ENCODE measurements around the gene ZNF274.

The ZNF274 gene

DNA sequence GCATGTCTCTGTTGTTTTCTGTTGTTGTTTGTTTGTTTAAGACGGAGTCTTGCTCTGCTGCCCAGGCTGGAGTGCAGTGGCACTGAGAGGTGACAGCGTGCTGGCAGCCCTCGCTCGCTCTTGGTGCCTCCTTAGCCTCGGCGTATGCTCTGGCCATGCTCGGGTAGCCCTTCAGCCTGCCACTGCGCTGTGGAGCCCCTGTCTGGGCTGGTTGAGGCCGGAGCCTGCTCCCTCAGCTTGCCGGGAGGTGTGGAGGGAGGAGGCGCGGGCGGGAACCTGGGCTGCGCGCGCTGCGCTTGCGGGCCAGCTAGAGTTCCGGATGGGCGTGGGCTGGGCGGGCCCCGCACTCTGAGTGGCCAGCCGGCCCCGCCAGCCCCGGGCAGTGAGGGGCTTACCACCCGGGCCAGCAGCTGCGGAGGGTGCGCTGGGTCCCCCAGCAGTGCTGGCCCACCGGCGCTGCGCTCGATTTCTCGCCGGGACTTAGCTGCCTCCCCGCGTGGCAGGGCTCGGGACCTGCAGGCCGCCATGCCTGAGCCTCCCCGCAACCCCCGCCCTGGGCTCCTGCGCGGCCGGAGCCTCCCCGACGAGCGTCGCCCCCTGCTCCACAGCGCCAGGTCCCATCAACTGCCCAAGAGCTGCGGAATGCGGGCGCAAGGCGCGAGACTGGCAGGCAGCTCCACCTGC lies 25.7 kb upstream of the ZNF274 start:
- TF ChIP-seq PAX5 (IDR thresholded peaks at IDR 0.05; ENCODE audit: insufficient read depth, low read length, severe bottlenecking) (no peak), POLR2A (IDR thresholded peaks at IDR 0.05; ENCODE audit: low read depth, low read length) (no peak), TAF1 (IDR thresholded peaks at IDR 0.05; ENCODE audit: low read depth, low read length) (no peak), POU2F2 (IDR thresholded peaks at IDR 0.05; ENCODE audit: low read depth, low read length) (no peak), POLR2AphosphoS5 (IDR thresholded peaks at IDR 0.05; ENCODE audit: low read depth, low read length) (no peak), SPI1 (IDR thresholded peaks at IDR 0.05; ENCODE audit: low read depth, low read length) (no peak)
- FAIRE-seq (no peak), DNase-seq (ENCODE audit: insufficient read length, low spot score) (no peak)

DNA sequence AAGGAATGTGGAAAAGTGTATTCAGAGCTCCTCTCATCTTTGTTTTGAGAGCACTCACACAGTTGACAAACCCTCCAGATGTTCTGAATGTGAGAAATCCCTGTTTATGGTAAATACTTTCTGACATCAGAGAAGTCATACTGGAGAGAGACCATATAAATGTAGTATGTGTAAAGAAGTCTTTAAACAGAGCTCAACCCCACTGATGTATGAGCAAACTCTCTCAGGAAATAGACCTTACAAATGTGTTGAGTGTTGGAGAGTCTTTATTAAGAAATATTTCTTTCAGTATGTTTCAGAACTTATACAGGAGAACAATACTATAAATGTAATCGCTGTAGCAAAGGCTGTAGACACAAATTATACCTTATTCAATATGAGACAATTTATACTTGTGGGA lies 16.6 kb upstream of the ZNF274 start:
- TF ChIP-seq SPI1 (IDR thresholded peaks at IDR 0.05; ENCODE audit: low read depth, low read length) (no peak), POLR2A (IDR thresholded peaks at IDR 0.05; ENCODE audit: low read depth, low read length) (no peak), POLR2AphosphoS5 (IDR thresholded peaks at IDR 0.05; ENCODE audit: low read depth, low read length) (no peak), PAX5 (IDR thresholded peaks at IDR 0.05; ENCODE audit: insufficient read depth, low read length, severe bottlenecking) (no peak), TAF1 (IDR thresholded peaks at IDR 0.05; ENCODE audit: low read depth, low read length) (no peak), POU2F2 (IDR thresholded peaks at IDR 0.05; ENCODE audit: low read depth, low read length) (no peak)
- no peak for DNase-seq (ENCODE audit: insufficient read length, low spot score)
- no peak for FAIRE-seq

DNA sequence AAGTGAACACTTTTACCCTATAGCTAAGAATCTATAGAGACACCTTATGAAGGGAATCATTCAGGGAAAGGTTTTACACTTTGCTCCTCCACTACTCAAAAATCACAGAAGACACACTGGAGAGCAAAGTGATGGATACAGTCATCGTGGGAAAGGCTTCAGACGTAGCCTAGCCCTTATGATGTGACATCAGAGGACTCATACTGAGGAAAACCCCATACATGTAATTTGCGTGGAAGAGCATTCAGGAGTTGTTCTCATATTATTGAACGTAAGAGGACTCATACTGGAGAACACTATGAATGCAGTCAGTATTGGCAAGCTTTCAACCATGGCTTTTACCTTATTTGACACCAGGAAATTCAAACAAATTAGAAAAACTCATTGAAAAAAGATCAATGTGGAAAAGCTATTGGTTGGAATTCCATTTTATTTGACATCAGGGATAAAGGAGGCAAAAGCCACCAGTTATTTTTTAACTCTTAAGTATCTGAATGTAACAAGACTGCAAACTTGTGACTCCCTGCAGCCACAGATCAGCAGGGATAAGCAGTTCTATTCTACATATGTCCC lies 16.1 kb upstream of the ZNF274 start:
- DNase-seq (ENCODE audit: insufficient read length, low spot score), result no peak
- FAIRE-seq, result no peak

DNA sequence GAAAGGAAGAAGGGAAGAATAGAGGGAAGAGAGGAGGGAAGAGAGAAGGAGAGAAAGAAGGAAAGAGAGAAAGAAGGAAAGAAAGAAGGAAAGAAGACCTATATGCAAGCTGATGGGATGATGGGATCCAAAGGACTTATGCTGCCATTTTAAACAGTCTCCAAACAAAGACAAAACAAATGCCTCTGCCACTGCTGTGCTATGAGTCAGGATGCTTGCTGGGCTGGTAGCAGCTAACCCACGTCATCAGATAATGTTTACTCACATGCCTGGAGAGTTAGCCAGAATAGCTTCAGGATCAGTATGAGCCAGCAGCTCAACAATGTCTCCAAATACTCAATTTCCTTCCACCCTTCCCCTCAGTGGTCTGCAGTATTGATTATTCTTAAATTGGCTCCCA lies 12.0 kb upstream of the ZNF274 start:
- TF ChIP-seq POLR2A (IDR thresholded peaks at IDR 0.05; ENCODE audit: low read depth, low read length) (no peak), POU2F2 (IDR thresholded peaks at IDR 0.05; ENCODE audit: low read depth, low read length) (no peak), TAF1 (IDR thresholded peaks at IDR 0.05; ENCODE audit: low read depth, low read length) (no peak), PAX5 (IDR thresholded peaks at IDR 0.05; ENCODE audit: insufficient read depth, low read length, severe bottlenecking) (no peak), POLR2AphosphoS5 (IDR thresholded peaks at IDR 0.05; ENCODE audit: low read depth, low read length) (no peak), SPI1 (IDR thresholded peaks at IDR 0.05; ENCODE audit: low read depth, low read length) (no peak)
- DNase-seq (ENCODE audit: insufficient read length, low spot score) (no peak), FAIRE-seq (no peak)

More for the DNA sequence above, 16.1 kb upstream of the ZNF274 start:
- no peak for TF ChIP-seq POU2F2 (IDR thresholded peaks at IDR 0.05; ENCODE audit: low read depth, low read length)
- TF ChIP-seq SPI1 (IDR thresholded peaks at IDR 0.05; ENCODE audit: low read depth, low read length), result no peak
- no peak for TF ChIP-seq PAX5 (IDR thresholded peaks at IDR 0.05; ENCODE audit: insufficient read depth, low read length, severe bottlenecking)
- no peak for TF ChIP-seq POLR2A (IDR thresholded peaks at IDR 0.05; ENCODE audit: low read depth, low read length)
- TF ChIP-seq TAF1 (IDR thresholded peaks at IDR 0.05; ENCODE audit: low read depth, low read length), result no peak
- no peak for TF ChIP-seq POLR2AphosphoS5 (IDR thresholded peaks at IDR 0.05; ENCODE audit: low read depth, low read length)

DNA sequence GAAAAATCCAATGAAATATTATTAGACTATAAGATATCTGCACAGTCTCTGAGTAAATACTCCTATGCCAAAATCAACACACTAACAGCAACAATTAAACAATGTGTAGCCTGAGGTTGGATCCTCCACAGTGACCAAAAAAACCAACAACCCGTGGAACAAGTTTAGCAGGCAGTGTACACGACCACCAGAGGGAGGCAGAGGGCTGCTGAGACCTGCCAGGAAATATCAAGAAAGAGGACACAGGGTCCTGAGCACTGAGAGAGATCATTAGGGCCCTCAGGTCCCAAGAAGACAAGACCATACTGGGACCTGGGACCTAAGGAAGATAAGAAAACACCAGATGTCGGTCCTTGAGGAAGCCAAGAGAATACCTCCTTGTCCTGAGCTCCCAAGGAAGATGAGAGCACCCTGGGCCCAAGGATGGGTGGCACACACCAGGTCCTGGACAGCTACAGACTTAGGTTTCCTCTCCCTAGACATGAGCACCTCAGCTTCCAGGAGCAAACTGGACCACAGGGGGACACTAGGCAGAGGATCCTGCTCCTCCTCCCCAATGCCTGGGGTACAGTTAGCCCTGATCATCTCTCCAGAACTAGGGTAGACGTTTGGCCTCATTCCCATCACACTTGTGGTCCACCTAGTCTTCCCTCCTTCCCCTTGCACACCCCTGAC lies 822 bp upstream of the ZNF274 start:
- no peak for DNase-seq (ENCODE audit: insufficient read length, low spot score)
- TF ChIP-seq PAX5 (IDR thresholded peaks at IDR 0.05; ENCODE audit: insufficient read depth, low read length, severe bottlenecking), result no peak
- no peak for TF ChIP-seq SPI1 (IDR thresholded peaks at IDR 0.05; ENCODE audit: low read depth, low read length)
- no peak for TF ChIP-seq POU2F2 (IDR thresholded peaks at IDR 0.05; ENCODE audit: low read depth, low read length)
- TF ChIP-seq TAF1 (IDR thresholded peaks at IDR 0.05; ENCODE audit: low read depth, low read length), result no peak
- TF ChIP-seq POLR2A (IDR thresholded peaks at IDR 0.05; ENCODE audit: low read depth, low read length), result no peak
- FAIRE-seq, result peak; percentile 20

DNA sequence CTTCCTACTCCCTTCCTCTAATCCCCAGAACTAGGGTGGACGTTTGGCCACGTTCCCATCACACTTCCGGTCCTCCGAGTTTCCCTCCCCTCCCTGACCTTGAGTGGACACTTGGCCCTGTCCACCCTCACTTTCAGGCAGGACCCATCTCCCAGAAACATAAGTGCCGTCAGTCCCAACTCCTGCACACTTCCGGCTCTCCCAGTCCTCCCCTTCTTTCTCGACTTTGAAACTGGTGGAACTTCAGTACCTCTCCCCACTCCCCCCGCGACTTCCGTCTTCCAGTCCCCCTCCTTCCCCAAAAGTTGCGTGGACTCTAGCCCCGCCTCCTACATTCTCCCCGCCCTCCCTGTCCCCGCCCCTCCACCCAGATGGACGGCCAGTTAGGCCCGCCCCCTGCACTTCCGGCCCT lies 278 bp upstream of the ZNF274 start:
- no peak for FAIRE-seq
- TF ChIP-seq TAF1 (IDR thresholded peaks at IDR 0.05; ENCODE audit: low read depth, low read length), result no peak
- no peak for TF ChIP-seq POLR2A (IDR thresholded peaks at IDR 0.05; ENCODE audit: low read depth, low read length)
- TF ChIP-seq SPI1 (IDR thresholded peaks at IDR 0.05; ENCODE audit: low read depth, low read length), result no peak
- TF ChIP-seq POU2F2 (IDR thresholded peaks at IDR 0.05; ENCODE audit: low read depth, low read length), result no peak
- TF ChIP-seq PAX5 (IDR thresholded peaks at IDR 0.05; ENCODE audit: insufficient read depth, low read length, severe bottlenecking), result no peak
- no peak for TF ChIP-seq POLR2AphosphoS5 (IDR thresholded peaks at IDR 0.05; ENCODE audit: low read depth, low read length)
- peak; percentile 80 for DNase-seq (ENCODE audit: insufficient read length, low spot score)

DNA sequence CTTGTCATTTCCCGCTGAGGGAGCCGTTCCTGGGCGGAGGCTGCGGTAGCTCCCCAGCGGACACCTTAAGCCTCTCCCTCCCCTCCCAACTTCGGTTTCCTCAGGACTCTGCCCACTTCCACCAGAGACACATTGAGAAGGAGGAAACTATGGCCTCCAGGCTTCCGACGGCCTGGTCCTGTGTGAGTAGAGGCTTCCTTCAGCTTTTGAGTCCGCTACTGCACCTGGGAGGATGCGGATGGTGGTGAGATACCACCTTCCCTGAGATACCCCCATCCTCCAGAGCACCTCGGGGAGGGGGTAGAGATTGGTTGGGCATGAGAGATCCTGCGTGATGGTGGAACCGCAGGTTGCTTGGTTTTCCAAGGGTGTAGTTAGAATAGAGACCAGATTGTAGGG lies 955 bp downstream of the ZNF274 start:
- DNase-seq (ENCODE audit: insufficient read length, low spot score) (peak; percentile 31), FAIRE-seq (no peak)
- 0 out of 2 replicates have a peak, but pooled peaks have one; percentile 52 for TF ChIP-seq POLR2AphosphoS5 (IDR thresholded peaks at IDR 0.05; ENCODE audit: low read depth, low read length)
- TF ChIP-seq POLR2A (IDR thresholded peaks at IDR 0.05; ENCODE audit: low read depth, low read length), result no peak

DNA sequence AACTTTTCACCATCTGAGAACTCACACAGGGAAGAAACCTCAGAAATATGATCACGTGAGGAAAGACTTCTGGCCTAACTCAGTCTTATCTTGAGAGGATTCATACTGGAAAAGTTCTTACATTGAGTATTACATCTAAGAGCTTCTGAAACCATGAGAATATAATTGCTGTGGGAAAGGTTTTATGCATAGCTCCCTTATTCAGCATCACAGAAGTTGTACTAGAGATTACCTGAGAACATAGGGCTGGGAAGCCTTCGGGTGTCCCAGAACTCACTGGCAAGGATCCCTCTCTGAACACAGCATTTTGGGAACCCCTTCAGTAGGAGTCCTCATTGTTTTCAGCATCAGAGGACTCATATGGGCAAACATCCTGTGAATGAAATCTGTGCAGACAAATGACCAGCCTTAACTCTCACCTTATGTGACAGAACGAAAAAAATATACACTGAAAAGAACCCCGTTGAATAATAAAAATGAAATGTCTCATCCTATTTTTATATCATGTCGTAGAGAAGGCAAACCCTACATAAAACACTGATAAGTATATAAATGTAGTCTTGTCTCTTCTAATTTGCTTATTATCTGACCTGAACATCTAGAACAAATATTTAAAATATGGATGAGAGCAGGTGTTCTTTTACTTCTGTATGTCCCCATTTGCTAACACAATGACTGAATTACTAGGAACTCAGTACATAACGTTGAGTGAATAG lies 14.2 kb downstream of the ZNF274 start:
- FAIRE-seq (peak; percentile 13), DNase-seq (ENCODE audit: insufficient read length, low spot score) (no peak)
- TF ChIP-seq POLR2AphosphoS5 (IDR thresholded peaks at IDR 0.05; ENCODE audit: low read depth, low read length) (no peak), TAF1 (IDR thresholded peaks at IDR 0.05; ENCODE audit: low read depth, low read length) (no peak), SPI1 (IDR thresholded peaks at IDR 0.05; ENCODE audit: low read depth, low read length) (no peak), POLR2A (IDR thresholded peaks at IDR 0.05; ENCODE audit: low read depth, low read length) (no peak), PAX5 (IDR thresholded peaks at IDR 0.05; ENCODE audit: insufficient read depth, low read length, severe bottlenecking) (no peak), POU2F2 (IDR thresholded peaks at IDR 0.05; ENCODE audit: low read depth, low read length) (no peak)

All from GM12891 (cell line).